Stimulated activated CD8-positive, alpha-beta memory T cell treated with anti-CD3 and anti-CD28 coated beads, Interleukin-2, amount 100 ng/mL, for 48 hours (primary cell): ENCODE data around the gene TMEM181.
"Not testable (repeated sequence)": the region's sequence is repeated elsewhere in the genome, so short reads cannot be mapped to it uniquely, and the experiment has no call there.

Experiments used
- DNase-seq, 2 donors: peaks; one replicate each; pipeline ENCODE4 v3.0.0-alpha.2; 2020; ENCODE audit warnings: low read depth in 2 of 2

TMEM181 gene

DNA sequence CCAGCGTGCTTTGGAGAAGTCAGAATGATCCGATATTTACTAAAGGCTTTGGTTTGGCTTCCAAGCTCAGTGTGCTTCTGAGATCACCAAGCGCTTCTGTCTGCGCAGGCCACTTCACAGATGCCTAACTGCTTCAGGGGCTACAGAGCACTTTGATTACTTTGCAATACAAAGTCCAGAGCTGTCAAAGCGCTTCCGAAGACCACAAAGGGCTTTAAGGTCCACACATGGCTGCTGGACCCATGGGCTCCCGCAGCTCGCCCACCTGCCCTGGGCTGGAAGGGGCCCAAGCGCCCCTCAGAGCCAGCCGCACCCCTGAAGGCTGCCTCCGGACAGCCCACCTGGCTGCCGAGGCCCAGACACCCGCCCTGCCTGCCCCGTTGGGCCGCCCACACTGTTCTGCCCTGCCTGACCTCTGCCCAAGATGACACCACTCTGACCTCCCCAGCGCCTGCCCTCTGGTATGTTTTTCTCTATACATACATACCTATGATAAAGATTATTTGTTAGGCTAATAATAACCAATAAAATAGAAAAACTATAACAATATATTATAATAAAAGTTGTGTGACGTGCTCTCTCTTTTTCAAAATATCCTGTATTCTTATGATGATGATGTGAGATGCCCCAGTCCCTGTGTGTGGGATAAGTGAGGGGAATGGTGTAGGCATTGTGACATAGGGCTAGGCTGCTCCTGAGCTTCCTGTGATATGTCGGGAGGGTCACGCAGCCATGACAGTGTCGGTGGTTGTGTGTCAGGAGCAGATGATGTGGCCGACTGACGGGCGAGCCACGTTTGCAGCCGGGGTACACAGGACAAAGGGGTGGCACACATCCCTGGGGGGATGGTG lies 62.0 kb downstream of the TMEM181 start:
- DNase-seq, result no peak

DNA sequence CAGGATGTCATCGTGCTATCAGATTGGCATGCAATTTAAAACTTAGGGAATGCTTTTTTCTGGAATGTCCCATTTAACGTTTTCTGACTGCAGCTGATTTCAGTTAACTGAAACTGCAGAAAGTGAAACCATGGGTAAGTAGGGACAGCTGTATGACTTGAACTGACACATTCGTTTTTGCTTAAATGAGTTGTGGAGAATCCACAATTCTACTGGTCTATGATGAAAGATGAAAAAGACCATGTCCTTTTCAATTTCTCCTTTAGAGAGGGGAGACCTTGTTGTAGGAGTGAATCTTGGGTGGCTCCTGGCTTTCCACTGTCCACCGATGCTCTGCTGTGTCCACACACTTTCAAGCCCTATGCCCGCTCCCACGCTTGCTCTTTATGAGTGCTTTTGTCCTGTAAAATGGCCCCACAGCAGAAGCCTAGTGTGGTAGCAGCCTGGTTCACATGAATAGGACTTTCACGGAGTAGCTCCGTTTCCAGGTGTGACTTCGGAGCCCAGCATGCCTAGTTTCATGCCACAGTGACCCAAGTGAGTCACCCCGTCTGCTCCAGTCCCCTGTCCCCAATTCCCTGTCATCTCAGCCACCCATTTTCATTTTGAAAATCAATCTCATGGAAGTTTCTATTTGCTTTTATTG lies 62.8 kb downstream of the TMEM181 start:
- DNase-seq, result no peak

GRCh38 chr6:158624684-158625682 lies 65.1 kb downstream of the TMEM181 start:
- no peak for DNase-seq

GRCh38 chr6:158625881-158626305 lies 66.0 kb downstream of the TMEM181 start:
- DNase-seq, result no peak

GRCh38 chr6:158626360-158627167 lies 66.7 kb downstream of the TMEM181 start:
- no peak for DNase-seq

- no peak for DNase-seq
These were observed 67.5 kb downstream of the TMEM181 start for GRCh38 chr6:158627168-158627939.

DNA sequence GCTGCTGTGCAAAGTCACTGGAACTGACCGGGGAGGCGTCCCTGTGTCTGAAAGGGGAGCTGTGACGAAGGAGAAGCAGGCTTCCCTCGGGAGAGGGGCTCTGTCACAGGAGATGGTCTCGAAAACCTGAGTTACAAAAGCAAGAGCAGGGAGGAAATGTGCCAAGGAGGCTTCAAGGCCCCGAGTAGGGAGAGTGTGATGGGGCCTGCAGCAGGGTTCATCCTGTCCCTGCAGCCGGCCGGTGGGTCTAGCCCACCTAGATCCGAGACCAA lies 68.0 kb downstream of the TMEM181 start:
- DNase-seq, result no peak

- no peak for DNase-seq
These were observed 68.7 kb downstream of the TMEM181 start for GRCh38 chr6:158628542-158628941.

DNA sequence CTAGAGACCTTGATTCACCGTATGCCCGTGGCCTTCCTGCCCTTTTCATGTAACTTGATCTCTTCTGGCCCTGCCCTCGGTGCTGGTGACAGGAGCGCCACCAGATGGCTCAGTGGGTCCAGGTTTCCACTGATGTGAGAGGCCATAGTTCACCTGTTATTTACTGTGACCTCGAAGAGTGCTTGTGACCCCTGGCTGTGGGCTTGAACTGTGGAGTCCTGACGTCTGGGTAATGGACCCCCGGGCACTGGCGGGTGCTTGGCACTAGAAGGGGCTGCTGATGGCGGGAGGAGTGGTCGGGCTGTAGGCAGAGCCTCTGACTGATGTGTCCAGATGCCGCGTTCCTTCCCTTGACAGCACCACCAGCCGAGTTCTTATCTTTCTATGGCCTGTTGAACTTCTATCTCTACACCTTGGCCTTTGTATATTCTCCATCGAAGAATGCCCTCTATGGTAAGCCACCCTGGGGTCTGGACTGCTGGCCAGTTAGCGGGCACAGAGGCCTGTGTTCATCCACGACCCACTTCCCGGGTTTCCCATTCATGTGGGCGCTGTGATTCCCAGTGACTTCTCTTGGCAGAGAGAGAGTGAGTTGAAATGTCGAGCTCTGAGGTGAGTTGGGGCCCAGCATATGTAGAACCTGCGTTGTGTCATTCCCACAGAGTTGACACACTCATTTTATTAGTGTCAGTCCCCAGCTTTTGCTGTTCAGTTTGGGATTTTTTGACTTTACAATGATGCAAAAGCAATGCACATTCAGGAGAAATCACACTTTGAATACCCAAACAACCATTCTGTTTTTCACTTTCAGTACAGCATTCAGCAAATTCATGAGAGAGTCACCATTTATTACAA lies 69.7 kb downstream of the TMEM181 start:
- DNase-seq, result no peak

- no peak for DNase-seq
These were observed 71.2 kb downstream of the TMEM181 start for GRCh38 chr6:158630938-158631616.

GRCh38 chr6:158631678-158632537 lies 72.0 kb downstream of the TMEM181 start:
- no peak for DNase-seq

DNA sequence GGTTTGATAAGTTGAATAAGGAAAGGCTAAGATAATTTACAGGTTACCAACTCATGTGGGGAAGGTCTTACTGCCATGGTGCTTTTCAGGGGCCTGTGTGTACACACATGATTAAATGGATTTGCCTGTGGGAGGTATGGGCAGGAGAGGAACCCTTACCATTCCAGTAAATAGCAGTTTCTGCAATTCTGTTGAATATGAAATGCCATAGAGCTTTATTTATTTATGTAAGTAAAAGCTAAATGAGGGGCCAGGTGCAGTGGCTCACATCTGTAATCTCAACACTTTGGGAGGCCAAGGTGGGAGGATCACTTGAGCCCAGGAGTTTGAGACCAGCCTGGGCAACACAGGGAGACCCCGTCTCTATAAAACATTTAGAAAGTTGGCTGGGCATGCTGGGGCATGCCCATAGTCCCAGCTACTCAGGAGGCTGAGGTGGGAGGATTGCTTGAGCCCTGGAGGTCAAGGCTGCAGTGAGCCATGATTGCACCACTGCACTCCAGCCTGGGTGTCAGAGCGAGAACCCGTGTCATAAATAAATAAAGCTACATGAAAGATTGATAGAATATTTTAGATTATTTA lies 72.7 kb downstream of the TMEM181 start:
- not testable (repeated sequence) for DNase-seq

DNA sequence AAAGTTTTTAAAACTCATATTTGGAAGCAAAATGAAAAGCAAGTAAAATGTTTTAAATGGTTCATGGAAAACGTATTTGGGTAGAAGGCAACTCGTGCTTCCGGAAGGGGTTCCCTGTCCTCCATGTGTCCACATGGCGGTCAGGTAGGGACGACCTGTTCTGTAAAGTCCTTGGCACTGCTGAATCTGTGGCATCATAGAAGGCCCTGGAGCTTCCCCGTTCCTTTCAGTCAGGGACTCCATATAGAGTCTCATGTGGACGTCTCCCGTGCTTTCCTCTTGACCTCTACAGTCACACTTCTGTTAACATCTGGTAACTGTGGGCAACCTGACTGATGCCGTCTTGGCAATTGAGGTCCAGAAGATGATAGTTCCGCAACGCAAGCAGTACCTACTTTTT lies 73.2 kb downstream of the TMEM181 start:
- no peak for DNase-seq

DNA sequence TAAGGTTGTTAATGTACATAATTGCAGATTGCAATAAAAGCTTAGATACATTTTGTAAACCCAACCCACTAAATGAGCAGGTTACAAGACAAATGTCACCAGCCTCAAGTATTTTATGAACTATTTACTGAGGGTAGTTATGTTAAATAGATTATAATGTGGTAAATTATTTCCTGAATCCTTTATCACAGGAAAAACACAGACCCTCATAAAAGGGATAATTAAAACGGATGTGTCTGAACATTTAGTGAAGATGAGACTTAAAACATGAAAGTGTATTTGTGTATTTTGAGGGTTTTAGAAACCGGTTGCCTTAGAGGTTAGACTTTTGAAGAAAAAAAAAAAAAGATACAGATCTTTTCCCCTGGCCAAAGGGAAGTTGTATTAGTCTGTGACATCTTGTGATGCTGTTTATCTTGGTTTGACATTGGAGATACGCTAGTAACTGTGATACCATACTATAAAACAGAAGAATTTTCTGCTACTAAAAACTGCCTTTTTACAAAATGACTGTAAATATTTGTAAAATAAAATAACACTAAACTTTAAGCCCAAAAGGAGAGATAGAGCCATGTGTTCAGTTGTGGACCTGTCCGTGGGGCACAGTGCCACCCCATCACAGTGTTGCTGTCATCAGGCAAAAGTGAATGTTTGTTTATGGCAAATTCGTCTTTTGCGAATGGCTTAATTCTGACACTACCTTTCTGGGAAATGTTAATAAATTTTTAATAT lies 75.0 kb downstream of the TMEM181 start:
- DNase-seq, result no peak

DNA sequence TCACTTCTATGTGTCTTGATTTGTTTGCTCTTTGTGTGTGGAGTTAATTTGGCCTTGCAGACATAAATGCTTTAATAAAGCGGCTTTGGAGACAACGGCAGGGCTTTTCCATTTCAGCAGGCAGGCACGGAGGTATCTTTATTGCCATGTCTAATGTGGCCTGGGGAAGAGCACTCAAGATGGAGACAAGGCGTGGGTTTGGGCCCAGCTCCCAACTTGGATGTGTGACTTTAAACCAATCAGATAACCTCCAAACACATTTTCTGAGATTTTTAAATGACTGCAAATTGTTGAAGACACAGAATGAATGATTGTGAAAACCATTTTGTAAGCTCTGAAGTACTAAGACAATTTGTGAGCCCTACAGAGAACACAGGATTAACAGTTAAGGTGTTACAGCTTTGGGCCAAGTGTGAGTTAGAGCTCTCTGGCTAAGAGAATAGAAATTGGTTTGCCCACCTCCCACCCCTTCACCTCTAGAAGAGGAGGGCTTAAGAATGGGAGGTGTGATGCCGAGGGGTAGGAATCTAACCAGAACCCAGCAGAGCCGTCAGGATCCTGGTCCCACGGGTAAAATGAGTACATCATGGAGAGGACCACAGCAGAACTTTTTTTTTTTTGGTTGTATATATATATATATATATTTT lies 75.7 kb downstream of the TMEM181 start:
- no peak for DNase-seq

GRCh38 chr6:158636778-158637177 lies 76.9 kb downstream of the TMEM181 start:
- DNase-seq, result no peak
